DOHH2 (cell line): ENCODE results near the gene TRAPPC1.
A peak's percentile ranks its signal among the peaks of the same experiment; 100 is the strongest.

Experiments
- H3F3A ChIP-seq: fragments of 200-600 bp; sonication (generic), shearing (Covaris generic); 2 replicates; pipeline ENCODE4 v1.6.0; 2016; ENCODE audit warnings: antibody characterized with exemption, mild to moderate bottlenecking; ENCODE audit not compliant: control insufficient read depth, insufficient read depth
- H3K27ac ChIP-seq: fragments of 200-600 bp; sonication (generic); 2 replicates; pipeline ENCODE4 v1.5.1; 2014; ENCODE audit warnings: low read depth, mild to moderate bottlenecking, low read length, moderate library complexity
- H3K27me3 ChIP-seq: fragments of 200-600 bp; sonication (generic); 2 replicates; pipeline ENCODE4 v1.6.1; 2014; ENCODE audit warnings: mild to moderate bottlenecking, low read length, mixed read lengths; ENCODE audit not compliant: control insufficient read depth
- H3K36me3 ChIP-seq: fragments of 200-600 bp; sonication (generic); 2 replicates; pipeline ENCODE4 v1.6.1; 2014; ENCODE audit warnings: mild to moderate bottlenecking, low read length, moderate library complexity, mixed read lengths; ENCODE audit not compliant: control insufficient read depth
- H3K4me1 ChIP-seq: fragments of 200-600 bp; sonication (generic); 2 replicates; pipeline ENCODE4 v1.6.1; 2014; ENCODE audit warnings: mild to moderate bottlenecking, low read length, mixed read lengths; ENCODE audit not compliant: control insufficient read depth
- H3K4me2 ChIP-seq: fragments of 200-600 bp; sonication (generic); 2 replicates; pipeline ENCODE4 v1.6.0; 2014; ENCODE audit warnings: mild to moderate bottlenecking, low read length, moderate library complexity
- H3K4me3 ChIP-seq: fragments of 200-600 bp; sonication (generic); 2 replicates; pipeline ENCODE4 v1.5.1; 2014; ENCODE audit warnings: mild to moderate bottlenecking, low read length, mixed read lengths
- H3K79me2 ChIP-seq: fragments of 200-600 bp; sonication (generic); 2 replicates; pipeline ENCODE4 v1.6.1; 2014; ENCODE audit warnings: mild to moderate bottlenecking, low read length, mixed read lengths; ENCODE audit not compliant: control insufficient read depth
- H3K9me2 ChIP-seq: fragments of 200-600 bp; sonication (generic); replicated peaks from 2 replicates; pipeline ENCODE4 v1.6.1; 2014; ENCODE audit warnings: mild to moderate bottlenecking, low read length, mixed read lengths; ENCODE audit not compliant: control insufficient read depth
- H3K9me3 ChIP-seq: fragments of 200-600 bp; sonication (generic); 2 replicates; pipeline ENCODE4 v1.6.1; 2014; ENCODE audit warnings: antibody characterized with exemption, low read length, mixed read lengths; ENCODE audit not compliant: control insufficient read depth, insufficient read depth
- H4K20me1 ChIP-seq: fragments of 200-600 bp; sonication (generic); 2 replicates; pipeline ENCODE4 v1.6.0; 2014; ENCODE audit warnings: low read depth, mild to moderate bottlenecking, antibody characterized with exemption, low read length, moderate library complexity; ENCODE audit not compliant: control insufficient read depth, insufficient read depth
- EZH2phosphoT487 ChIP-seq: fragments of 200-600 bp; sonication (generic); IDR thresholded peaks from 2 replicates; pipeline ENCODE4 v1.6.1; 2017; ENCODE audit warnings: borderline replicate concordance, mild to moderate bottlenecking, antibody characterized with exemption, low read length, moderate library complexity, mixed read lengths
- TF ChIP-seq, protein P1 (sequence below): fragments of 200-600 bp; sonication (generic); IDR thresholded peaks from one replicate; pipeline ENCODE4 v1.5.1; 2014; ENCODE audit warnings: antibody characterized with exemption, mild to moderate bottlenecking, low read depth, low read length; ENCODE audit not compliant: poor library complexity, severe bottlenecking

The TRAPPC1 gene

DNA sequence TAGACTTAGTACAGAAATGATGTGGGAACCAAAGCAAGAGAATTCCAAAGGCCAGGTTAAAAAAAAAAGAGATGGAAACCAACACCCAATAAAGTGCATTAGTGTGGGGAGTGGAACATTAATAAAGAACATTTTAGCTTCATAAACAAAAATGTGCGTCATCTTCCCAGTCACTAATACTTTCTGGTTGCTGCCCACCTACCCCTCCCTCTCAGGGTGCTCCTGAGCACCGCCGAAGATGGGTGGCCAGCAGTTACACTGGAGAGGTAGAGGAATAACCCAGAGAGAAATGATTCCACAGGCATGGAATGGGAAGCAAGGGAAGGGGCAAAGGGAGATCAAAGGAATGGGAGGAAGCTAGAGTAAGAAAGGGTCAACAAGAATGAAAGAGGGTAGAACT, 49.1 kb downstream of the TRAPPC1 start:
- TF ChIP-seq, protein P1, sequence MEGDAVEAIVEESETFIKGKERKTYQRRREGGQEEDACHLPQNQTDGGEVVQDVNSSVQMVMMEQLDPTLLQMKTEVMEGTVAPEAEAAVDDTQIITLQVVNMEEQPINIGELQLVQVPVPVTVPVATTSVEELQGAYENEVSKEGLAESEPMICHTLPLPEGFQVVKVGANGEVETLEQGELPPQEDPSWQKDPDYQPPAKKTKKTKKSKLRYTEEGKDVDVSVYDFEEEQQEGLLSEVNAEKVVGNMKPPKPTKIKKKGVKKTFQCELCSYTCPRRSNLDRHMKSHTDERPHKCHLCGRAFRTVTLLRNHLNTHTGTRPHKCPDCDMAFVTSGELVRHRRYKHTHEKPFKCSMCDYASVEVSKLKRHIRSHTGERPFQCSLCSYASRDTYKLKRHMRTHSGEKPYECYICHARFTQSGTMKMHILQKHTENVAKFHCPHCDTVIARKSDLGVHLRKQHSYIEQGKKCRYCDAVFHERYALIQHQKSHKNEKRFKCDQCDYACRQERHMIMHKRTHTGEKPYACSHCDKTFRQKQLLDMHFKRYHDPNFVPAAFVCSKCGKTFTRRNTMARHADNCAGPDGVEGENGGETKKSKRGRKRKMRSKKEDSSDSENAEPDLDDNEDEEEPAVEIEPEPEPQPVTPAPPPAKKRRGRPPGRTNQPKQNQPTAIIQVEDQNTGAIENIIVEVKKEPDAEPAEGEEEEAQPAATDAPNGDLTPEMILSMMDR = no peak
- TF ChIP-seq EZH2phosphoT487 = no peak
- no peaks in the 10 kb centered on the region for H3K9me2 ChIP-seq
- no peaks in the 10 kb centered on the region for H3K27me3 ChIP-seq
- H3K79me2 ChIP-seq = peaks cover 61% of the 10 kb centered on the region
- H3K36me3 ChIP-seq = peaks cover 67% of the 10 kb centered on the region
- H3F3A ChIP-seq = peaks cover 47% of the 10 kb centered on the region
- peak overlapping the region; percentile 87 for H3K27ac ChIP-seq
- no peaks in the 10 kb centered on the region for H4K20me1 ChIP-seq
- H3K9me3 ChIP-seq = no peaks in the 10 kb centered on the region
- peaks cover 58% of the 10 kb centered on the region for H3K4me1 ChIP-seq
- H3K4me3 ChIP-seq = peak overlapping the region; percentile 75
- peak overlapping the region; percentile 96 for H3K4me2 ChIP-seq

DNA sequence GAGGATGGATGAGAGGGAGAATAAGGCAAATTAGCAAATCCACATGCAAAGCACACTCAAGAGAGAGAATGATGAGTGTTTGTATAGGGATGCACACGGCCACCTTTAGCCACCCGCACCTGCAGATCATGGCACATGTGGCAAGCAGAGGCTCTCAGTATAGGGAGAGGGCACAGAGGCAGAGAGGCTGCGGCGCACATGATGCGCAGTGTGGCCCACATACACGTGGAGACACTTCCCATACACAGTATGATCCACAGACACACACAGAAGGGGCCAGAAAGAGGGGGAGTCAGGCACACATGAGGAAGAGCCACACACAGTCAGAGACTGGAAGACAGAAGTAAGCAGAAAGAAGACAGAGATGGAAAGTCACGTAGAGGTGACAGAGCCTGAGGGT, 49.7 kb downstream of the TRAPPC1 start:
- Histone ChIP-seq H3K4me1 (peaks cover 58% of the 10 kb centered on the region), H3K9me2 (no peaks in the 10 kb centered on the region), H3K79me2 (peaks cover 58% of the 10 kb centered on the region), H3K4me3 (peak overlapping the region; percentile 75), H3K27me3 (no peaks in the 10 kb centered on the region), H3K4me2 (peak overlapping the region; percentile 96), H3F3A (peaks cover 45% of the 10 kb centered on the region), H3K9me3 (no peaks in the 10 kb centered on the region), H3K36me3 (peaks cover 70% of the 10 kb centered on the region), H3K27ac (peak overlapping the region; percentile 87), H4K20me1 (no peaks in the 10 kb centered on the region)
- no peak for TF ChIP-seq EZH2phosphoT487
- TF ChIP-seq, protein P1 = no peak

DNA sequence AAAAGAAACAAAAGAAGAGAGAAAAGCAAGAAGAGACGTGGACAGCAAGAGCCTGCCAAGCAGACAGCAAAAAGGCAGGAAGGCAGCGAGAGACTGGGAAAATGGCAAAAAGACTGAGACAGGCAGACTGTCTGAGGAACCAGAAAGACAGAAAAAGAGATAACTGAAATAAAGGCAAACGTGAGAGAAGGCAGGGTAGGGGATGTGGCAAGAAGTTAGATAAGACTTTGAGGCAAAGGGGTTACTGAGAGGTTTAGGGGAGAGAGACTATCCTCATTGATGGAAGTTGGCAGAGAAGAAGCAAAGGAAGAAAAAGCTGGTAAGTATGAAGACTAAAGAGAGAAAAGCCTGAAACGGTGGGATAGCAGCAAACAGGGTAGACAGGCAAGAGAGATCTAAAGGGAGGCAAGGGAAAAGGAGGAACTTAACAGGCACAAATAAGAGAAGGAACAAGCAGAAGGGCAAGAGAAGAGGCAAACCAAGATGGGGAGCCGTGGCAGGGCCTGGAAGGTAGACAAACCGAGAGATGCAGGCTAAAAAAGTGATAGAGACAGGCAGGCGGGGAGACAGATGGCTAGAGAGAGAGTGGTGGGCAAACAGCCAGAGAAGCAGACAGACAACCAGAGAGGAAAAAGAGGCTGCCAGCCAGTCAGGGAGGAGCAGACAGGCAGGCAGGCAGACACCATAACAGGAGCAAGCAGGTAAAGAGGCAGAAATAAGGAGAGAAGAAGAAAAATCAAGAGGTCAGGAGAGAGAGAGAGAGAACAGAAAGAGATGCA, 50.3 kb downstream of the TRAPPC1 start:
- Histone ChIP-seq H3K9me3 (no peaks in the 10 kb centered on the region), H3K36me3 (peaks cover 68% of the 10 kb centered on the region), H3K79me2 (peaks cover 52% of the 10 kb centered on the region), H3K27ac (peak overlapping the region; percentile 87), H3F3A (peaks cover 43% of the 10 kb centered on the region), H3K4me2 (peak overlapping the region; percentile 96), H3K4me3 (peak overlapping the region; percentile 75), H4K20me1 (no peaks in the 10 kb centered on the region), H3K4me1 (peaks cover 56% of the 10 kb centered on the region), H3K9me2 (no peaks in the 10 kb centered on the region), H3K27me3 (no peaks in the 10 kb centered on the region)
- TF ChIP-seq EZH2phosphoT487 = no peak
- TF ChIP-seq, protein P1 = no peak
